Stomach smooth muscle (tissue), 2 donors: ENCODE data around the gene PRIM2.
"Not testable (repeated sequence)": the region's sequence is repeated elsewhere in the genome, so short reads cannot be mapped to it uniquely, and the experiment has no call there.

Experiments used
- H3K27ac ChIP-seq: one replicate; pipeline ENCODE4 v1.7.0; 2013; ENCODE audit warnings: mild to moderate bottlenecking, low read length, inconsistent platforms
- H3K27me3 ChIP-seq, 2 donors: one replicate each; pipeline ENCODE4 v1.7.0; 2013; ENCODE audit warnings: low read length in 2 of 2; ENCODE audit not compliant: insufficient read depth in 2 of 2, control insufficient read depth in 1 of 2
- H3K36me3 ChIP-seq, 2 donors: one replicate each; pipeline ENCODE4 v1.7.0; 2013; ENCODE audit warnings: low read length in 2 of 2; ENCODE audit not compliant: control insufficient read depth in 2 of 2, insufficient read depth in 2 of 2
- H3K4me1 ChIP-seq: one replicate; pipeline ENCODE4 v1.7.0; 2013; ENCODE audit warnings: low read length; ENCODE audit not compliant: control insufficient read depth, insufficient read depth
- H3K4me3 ChIP-seq, 2 donors: one replicate each; pipeline ENCODE4 v1.7.0; 2013; ENCODE audit warnings: low read length in 2 of 2
- H3K9ac ChIP-seq, 2 donors: one replicate each; pipeline ENCODE4 v1.7.0; 2013; ENCODE audit warnings: low read length in 2 of 2, mild to moderate bottlenecking in 1 of 2
- H3K9me3 ChIP-seq, 2 donors: one replicate each; pipeline ENCODE4 v1.7.0; 2013; ENCODE audit warnings: low read length in 2 of 2; ENCODE audit not compliant: control insufficient read depth in 2 of 2
- donor health status: healthy.
- donor health status: Pancreatic carcinoma.

Gene PRIM2

GRCh38 chr6:57445790-57446468 is 128.5 kb downstream of the PRIM2 start:
- H3K27ac ChIP-seq, H3K9ac ChIP-seq, H3K4me3 ChIP-seq, H3K36me3 ChIP-seq, H3K4me1 ChIP-seq, H3K9me3 ChIP-seq, H3K27me3 ChIP-seq: not testable (repeated sequence)

GRCh38 chr6:57449496-57450066 is 132.2 kb downstream of the PRIM2 start:
- H3K27ac ChIP-seq, H3K27me3 ChIP-seq, H3K36me3 ChIP-seq, H3K4me1 ChIP-seq, H3K4me3 ChIP-seq, H3K9ac ChIP-seq, H3K9me3 ChIP-seq: not testable (repeated sequence)

- H3K4me3 ChIP-seq, H3K9ac ChIP-seq, H3K27ac ChIP-seq, H3K9me3 ChIP-seq, H3K4me1 ChIP-seq, H3K27me3 ChIP-seq, H3K36me3 ChIP-seq: not testable (repeated sequence)
These were observed 142.4 kb downstream of the PRIM2 start for GRCh38 chr6:57459781-57460180.

- H3K4me1 ChIP-seq, H3K27ac ChIP-seq, H3K9ac ChIP-seq, H3K4me3 ChIP-seq, H3K36me3 ChIP-seq, H3K27me3 ChIP-seq, H3K9me3 ChIP-seq: not testable (repeated sequence)
These were observed 143.6 kb downstream of the PRIM2 start for GRCh38 chr6:57461022-57461421.

GRCh38 chr6:57463809-57464208 is 146.4 kb downstream of the PRIM2 start:
- not testable (repeated sequence) for H3K9ac ChIP-seq, H3K36me3 ChIP-seq, H3K4me3 ChIP-seq

GRCh38 chr6:57465968-57466367 is 148.5 kb downstream of the PRIM2 start:
- not testable (repeated sequence) for H3K27ac ChIP-seq, H3K4me1 ChIP-seq, H3K9ac ChIP-seq, H3K27me3 ChIP-seq, H3K36me3 ChIP-seq, H3K9me3 ChIP-seq, H3K4me3 ChIP-seq

More at GRCh38 chr6:57463809-57464208, 146.4 kb downstream of the PRIM2 start:
- H3K4me1 ChIP-seq, H3K9me3 ChIP-seq, H3K27ac ChIP-seq, H3K27me3 ChIP-seq: not testable (repeated sequence)

GRCh38 chr6:57469072-57469471 is 151.6 kb downstream of the PRIM2 start:
- Histone ChIP-seq H3K27ac (no peak overlapping the region), H3K27me3 (no peaks in the 10 kb centered on the region), H3K9me3 (no peaks in the 10 kb centered on the region), H3K4me3 (no peak overlapping the region), H3K36me3 (no peaks in the 10 kb centered on the region), H3K4me1 (no peaks in the 10 kb centered on the region), H3K9ac (no peak overlapping the region)

- H3K27me3 ChIP-seq, H3K27ac ChIP-seq, H3K36me3 ChIP-seq, H3K4me1 ChIP-seq, H3K9ac ChIP-seq, H3K9me3 ChIP-seq, H3K4me3 ChIP-seq: not testable (repeated sequence)
These were observed 152.7 kb downstream of the PRIM2 start for GRCh38 chr6:57470148-57470547.

- not testable (repeated sequence) for H3K4me3 ChIP-seq, H3K9ac ChIP-seq, H3K27ac ChIP-seq, H3K36me3 ChIP-seq, H3K27me3 ChIP-seq, H3K4me1 ChIP-seq, H3K9me3 ChIP-seq
These were observed 154.0 kb downstream of the PRIM2 start for GRCh38 chr6:57471314-57471864.

- H3K27me3 ChIP-seq, H3K27ac ChIP-seq, H3K4me1 ChIP-seq, H3K36me3 ChIP-seq, H3K9me3 ChIP-seq, H3K4me3 ChIP-seq, H3K9ac ChIP-seq: not testable (repeated sequence)
These were observed 155.5 kb downstream of the PRIM2 start for GRCh38 chr6:57472861-57473362.

GRCh38 chr6:57474862-57475475 is 157.5 kb downstream of the PRIM2 start:
- H3K4me1 ChIP-seq, H3K9me3 ChIP-seq, H3K9ac ChIP-seq, H3K27ac ChIP-seq, H3K36me3 ChIP-seq, H3K27me3 ChIP-seq, H3K4me3 ChIP-seq: not testable (repeated sequence)
